ENCODE measurements around the gene S100A11.
A peak's percentile ranks its signal among the peaks of the same experiment; 100 is the strongest.

S100A11 gene

DNA sequence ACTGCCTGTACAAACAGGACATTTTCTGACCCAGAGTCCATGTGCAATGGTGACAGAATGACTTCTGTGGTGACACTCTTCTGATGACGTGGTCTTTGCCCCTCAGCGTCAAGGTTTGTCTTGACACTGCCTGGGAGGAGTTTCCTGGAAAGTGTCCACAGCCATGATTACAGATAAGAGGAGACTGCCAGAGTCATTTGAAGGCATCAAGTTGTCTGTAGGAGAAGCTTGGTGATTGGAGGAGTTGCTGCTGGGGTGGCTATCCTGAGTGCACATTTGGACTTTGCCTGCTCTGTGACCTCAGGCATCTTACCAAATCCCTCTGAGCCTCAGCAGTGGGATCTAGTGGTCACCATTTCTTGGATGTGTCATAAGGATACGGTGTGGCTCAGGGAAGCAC, 34.3 kb upstream of the S100A11 start:
- H3K27me3 ChIP-seq (ENCODE audit: insufficient read depth, low read depth, severe bottlenecking) = peaks cover 99% of the 10 kb centered on the region
- no peak overlapping the region for H3K27ac ChIP-seq
- H3K4me3 ChIP-seq (ENCODE audit: low read depth, low read length) = no peak overlapping the region
- TF ChIP-seq, protein P1, sequence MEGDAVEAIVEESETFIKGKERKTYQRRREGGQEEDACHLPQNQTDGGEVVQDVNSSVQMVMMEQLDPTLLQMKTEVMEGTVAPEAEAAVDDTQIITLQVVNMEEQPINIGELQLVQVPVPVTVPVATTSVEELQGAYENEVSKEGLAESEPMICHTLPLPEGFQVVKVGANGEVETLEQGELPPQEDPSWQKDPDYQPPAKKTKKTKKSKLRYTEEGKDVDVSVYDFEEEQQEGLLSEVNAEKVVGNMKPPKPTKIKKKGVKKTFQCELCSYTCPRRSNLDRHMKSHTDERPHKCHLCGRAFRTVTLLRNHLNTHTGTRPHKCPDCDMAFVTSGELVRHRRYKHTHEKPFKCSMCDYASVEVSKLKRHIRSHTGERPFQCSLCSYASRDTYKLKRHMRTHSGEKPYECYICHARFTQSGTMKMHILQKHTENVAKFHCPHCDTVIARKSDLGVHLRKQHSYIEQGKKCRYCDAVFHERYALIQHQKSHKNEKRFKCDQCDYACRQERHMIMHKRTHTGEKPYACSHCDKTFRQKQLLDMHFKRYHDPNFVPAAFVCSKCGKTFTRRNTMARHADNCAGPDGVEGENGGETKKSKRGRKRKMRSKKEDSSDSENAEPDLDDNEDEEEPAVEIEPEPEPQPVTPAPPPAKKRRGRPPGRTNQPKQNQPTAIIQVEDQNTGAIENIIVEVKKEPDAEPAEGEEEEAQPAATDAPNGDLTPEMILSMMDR (IDR thresholded peaks at IDR 0.05; ENCODE audit: low read depth, low read length) = no peak
- peaks cover 3% of the 10 kb centered on the region for H3K9me3 ChIP-seq (ENCODE audit: severe bottlenecking)
- no peaks in the 10 kb centered on the region for H3K36me3 ChIP-seq
- DNase-seq = no peak

DNA sequence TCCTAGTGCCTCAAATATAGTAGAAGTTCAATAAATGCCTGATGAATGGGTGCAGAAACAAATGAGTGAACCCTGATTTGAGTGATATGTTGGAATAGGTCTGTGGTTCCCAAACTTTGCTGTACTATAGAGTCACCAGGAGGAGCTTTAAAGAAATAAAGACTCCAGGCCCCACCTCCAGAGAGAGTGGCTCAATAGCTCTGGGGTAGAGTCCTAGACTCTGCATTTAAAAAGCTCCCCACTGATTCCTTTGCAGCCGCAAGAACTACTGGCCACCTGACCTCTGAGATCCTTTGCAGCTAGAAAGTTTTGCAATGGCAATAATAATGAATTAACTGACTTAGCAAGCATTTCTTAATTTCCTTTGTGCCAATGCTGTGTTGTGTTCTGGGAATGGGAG, 31.1 kb upstream of the S100A11 start:
- Histone ChIP-seq H3K27ac (no peak overlapping the region), H3K36me3 (no peaks in the 10 kb centered on the region), H3K4me3 (ENCODE audit: low read depth, low read length) (no peak overlapping the region), H3K9me3 (ENCODE audit: severe bottlenecking) (peaks cover 3% of the 10 kb centered on the region), H3K27me3 (ENCODE audit: insufficient read depth, low read depth, severe bottlenecking) (peaks cover 93% of the 10 kb centered on the region)
- DNase-seq = no peak
- TF ChIP-seq, protein P1 (IDR thresholded peaks at IDR 0.05; ENCODE audit: low read depth, low read length) = no peak

GRCh38 chr1:152067150-152067549, 30.3 kb upstream of the S100A11 start:
- H3K36me3 ChIP-seq = no peaks in the 10 kb centered on the region
- peaks cover 93% of the 10 kb centered on the region for H3K27me3 ChIP-seq (ENCODE audit: insufficient read depth, low read depth, severe bottlenecking)
- no peak for DNase-seq
- peaks cover 3% of the 10 kb centered on the region for H3K9me3 ChIP-seq (ENCODE audit: severe bottlenecking)
- TF ChIP-seq, protein P1 (IDR thresholded peaks at IDR 0.05; ENCODE audit: low read depth, low read length) = no peak
- H3K27ac ChIP-seq = no peak overlapping the region
- H3K4me3 ChIP-seq (ENCODE audit: low read depth, low read length) = no peak overlapping the region

DNA sequence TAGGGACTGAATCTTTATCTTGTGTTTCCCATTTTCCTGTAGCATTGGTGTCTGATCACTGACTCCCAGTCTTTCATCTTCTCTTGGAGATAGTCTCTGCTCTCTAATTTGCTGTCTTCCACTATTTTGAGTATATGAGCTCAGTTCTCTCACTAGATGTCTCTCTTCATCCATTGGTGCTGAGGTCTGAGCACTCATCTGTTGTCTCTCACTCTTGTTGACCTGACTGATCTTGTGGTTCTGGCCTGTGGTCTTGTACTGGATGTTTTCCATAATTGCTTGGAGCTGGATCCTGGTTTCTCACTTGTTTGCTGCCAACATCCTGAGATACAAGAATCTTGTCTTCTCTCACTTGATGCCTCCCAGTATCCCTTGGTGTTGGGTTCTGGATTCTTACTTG, 25.1 kb upstream of the S100A11 start:
- Histone ChIP-seq H3K36me3 (no peaks in the 10 kb centered on the region), H3K4me3 (ENCODE audit: low read depth, low read length) (no peak overlapping the region), H3K9me3 (ENCODE audit: severe bottlenecking) (no peaks in the 10 kb centered on the region), H3K27ac (no peak overlapping the region), H3K27me3 (ENCODE audit: insufficient read depth, low read depth, severe bottlenecking) (peaks cover 93% of the 10 kb centered on the region)
- DNase-seq = no peak
- TF ChIP-seq, protein P1 (IDR thresholded peaks at IDR 0.05; ENCODE audit: low read depth, low read length) = no peak

DNA sequence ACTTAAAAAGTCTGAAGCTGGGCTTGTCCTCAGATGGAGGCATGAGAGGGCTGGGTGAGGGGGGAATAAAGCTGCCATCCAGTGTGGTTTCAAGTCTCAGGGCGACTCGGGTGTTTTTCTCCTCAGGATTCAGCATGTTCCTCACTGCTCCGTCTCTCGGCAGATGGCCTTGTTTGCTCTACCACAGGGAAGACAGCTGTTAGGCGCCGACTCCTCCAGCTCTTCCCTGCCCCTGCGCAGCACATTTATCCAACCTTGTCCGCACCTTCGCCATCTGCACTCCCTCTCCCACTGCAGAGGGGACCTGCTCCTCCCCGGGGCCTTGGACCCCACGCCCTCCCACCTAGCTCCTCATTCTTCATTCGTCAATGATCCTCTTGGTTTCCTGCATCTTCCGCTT, 16.6 kb upstream of the S100A11 start:
- DNase-seq = peak; percentile 67
- no peak overlapping the region for H3K4me3 ChIP-seq (ENCODE audit: low read depth, low read length)
- H3K27ac ChIP-seq = no peak overlapping the region
- peaks cover 98% of the 10 kb centered on the region for H3K27me3 ChIP-seq (ENCODE audit: insufficient read depth, low read depth, severe bottlenecking)
- no peaks in the 10 kb centered on the region for H3K36me3 ChIP-seq
- TF ChIP-seq, protein P1 (IDR thresholded peaks at IDR 0.05; ENCODE audit: low read depth, low read length) = no peak
- H3K9me3 ChIP-seq (ENCODE audit: severe bottlenecking) = peaks cover 3% of the 10 kb centered on the region

DNA sequence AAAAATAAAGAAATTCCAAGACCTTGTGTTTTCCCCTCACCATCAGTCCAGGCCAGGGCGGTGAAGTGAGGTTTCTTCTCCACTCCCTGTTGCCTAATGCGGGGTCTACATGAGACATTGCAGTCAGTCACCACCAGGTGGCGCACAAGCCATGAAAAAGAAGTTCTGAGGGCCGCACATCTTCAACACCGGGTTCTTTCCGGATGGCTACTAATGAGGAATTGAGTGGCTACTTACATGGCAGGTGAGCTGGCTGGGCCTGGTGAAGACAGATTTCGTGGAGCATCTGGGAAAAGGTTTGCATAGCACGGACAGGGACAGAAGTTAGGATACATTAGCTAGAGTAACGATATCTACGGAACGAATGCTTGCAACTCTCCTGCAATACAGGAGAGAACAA, 15.8 kb upstream of the S100A11 start:
- DNase-seq = peak; percentile 94
- no peaks in the 10 kb centered on the region for H3K36me3 ChIP-seq
- peaks cover 3% of the 10 kb centered on the region for H3K9me3 ChIP-seq (ENCODE audit: severe bottlenecking)
- H3K27me3 ChIP-seq (ENCODE audit: insufficient read depth, low read depth, severe bottlenecking) = peaks cover 98% of the 10 kb centered on the region
- no peak overlapping the region for H3K4me3 ChIP-seq (ENCODE audit: low read depth, low read length)
- no peak overlapping the region for H3K27ac ChIP-seq
- TF ChIP-seq, protein P1 (IDR thresholded peaks at IDR 0.05; ENCODE audit: low read depth, low read length) = peak; percentile 97
